ENCODE measurements around the gene NEUROD2. TPM values are rescaled to one million over a fixed set of nuclear protein-coding genes. Genes with fewer than 3 reads are reported as not detected.

Gene NEUROD2
- total and polyA plus RNA-seq, 2 of the 8 experiments (the other 6 are each of a cell fraction or from before 2014, with no cell fraction given): not detected

- Histone ChIP-seq H2BK5ac (ENCODE audit: low read depth, low read length) (no peak overlapping the region), H3K4ac (replicated peaks; ENCODE audit: insufficient read length, low read depth, low read length) (no peak overlapping the region), H2BK120ac (replicated peaks; ENCODE audit: low read depth, low read length) (no peak overlapping the region), H4K91ac (replicated peaks; ENCODE audit: insufficient read length, low read length) (no peak overlapping the region), H3K27me3 (replicated peaks in 1 of 4; ENCODE audit: control insufficient read depth in 3 of 4, extremely low read depth in 1 of 4, insufficient read depth in 3 of 4, low read length in 3 of 4) (peaks cover 27 to 78% (median 56%) of the 10 kb centered on the region in 4 experiments), H2BK20ac (ENCODE audit: low read length) (no peak overlapping the region), H2BK12ac (ENCODE audit: low read depth, low read length) (no peak overlapping the region), H3K56ac (replicated peaks; ENCODE audit: insufficient read length, low read depth, low read length) (no peak overlapping the region), H3K23ac (ENCODE audit: insufficient read length) (no peak overlapping the region), H3K9ac (replicated peaks in 1 of 4; ENCODE audit: extremely low read depth in 1 of 4, low read depth in 3 of 4, low read length in 3 of 4) (no peak overlapping the region), H3K23me2 (ENCODE audit: low read depth, low read length) (peaks cover 10% of the 10 kb centered on the region; the same call in 1 of the 2 replicates), H3K4me1 (replicated peaks in 1 of 4; ENCODE audit: control insufficient read depth in 3 of 4, insufficient read depth in 4 of 4, low read length in 3 of 4) (peaks cover 0 to 7% (median 4%) of the 10 kb centered on the region in 4 experiments; a peak in 5 of 7 replicates), H2AFZ (ENCODE audit: low read length) (no peak overlapping the region), H3K27ac (ENCODE audit: low read depth, low read length) (no peak overlapping the region), H3K9me3 (ENCODE audit: insufficient read depth in 2 of 2, low read depth in 1 of 2, low read length in 1 of 2) (no peaks in the 10 kb centered on the region), H2AK5ac (ENCODE audit: low read depth, low read length) (no peak overlapping the region), H3K4me2 (ENCODE audit: insufficient read depth in 1 of 2, low read depth in 2 of 2, low read length in 2 of 2) (no peak overlapping the region), H3K18ac (ENCODE audit: extremely low read depth, low read length) (no peak overlapping the region), H4K20me1 (replicated peaks in 1 of 2; ENCODE audit: control insufficient read depth in 1 of 2, insufficient read depth in 2 of 2, low read length in 2 of 2) (no peaks in the 10 kb centered on the region), H3K79me2 (ENCODE audit: control insufficient read depth in 1 of 2, insufficient read depth in 2 of 2, low read length in 2 of 2) (no peaks in the 10 kb centered on the region), H4K5ac (ENCODE audit: insufficient read length, low read depth, low read length) (no peak overlapping the region), H4K8ac (ENCODE audit: extremely low read depth, insufficient read depth, low read length) (no peak overlapping the region), H2BK15ac (ENCODE audit: low read length) (no peak overlapping the region), H3K79me1 (ENCODE audit: low read depth, low read length) (no peaks in the 10 kb centered on the region), H3K36me3 (ENCODE audit: control insufficient read depth in 2 of 4, insufficient read depth in 4 of 4, low read length in 3 of 4) (no peaks in the 10 kb centered on the region), H3K14ac (ENCODE audit: insufficient read length) (no peak overlapping the region), H3K4me3 (ENCODE audit: extremely low read depth in 1 of 4, insufficient read depth in 2 of 4, low read depth in 3 of 4, low read length in 4 of 4) (no peak overlapping the region)
- FAIRE-seq (no peak), DNase-seq (ENCODE audit: low read depth in 1 of 2, low spot score in 2 of 2) (no peak)
- ChIA-PET CTCF (ENCODE audit: partially characterized antibody) (interaction anchor here (0.7 to 49.2 kb wide), 11 partner anchors 8 to 425 kb away, joined by 3 to 1885 read pairs (median 4); partner anchors contain the start of genes ERBB2, PGAP3, PNMT and PPP1R1B), POLR2A (ENCODE audit: partially characterized antibody) (interaction anchor here (1.2 to 1.8 kb wide), 3 partner anchors 9 to 55 kb away, joined by 3 to 4 read pairs (median 3); no protein-coding TSS in a partner anchor)
- WGBS, 2 experiments (ENCODE audit: extremely low coverage in 1 of 2, insufficient coverage in 1 of 2, insufficient read length in 1 of 2, insufficient replicate concordance in 2 of 2, low coverage in 1 of 2, low lambda C conversion rate in 2 of 2, missing lambda C conversion rate in 1 of 2): 88% methylated on average over 3 of the region's 3 CpGs; no CpG with 5 or more reads in 1 of the 2 experiments
- TF ChIP-seq CTCF (IDR thresholded peaks at IDR 0.05; ENCODE audit: control extremely low read depth in 1 of 3, insufficient read depth in 1 of 3, low read depth in 1 of 3, low read length in 3 of 3) (no peak), RAD21 (IDR thresholded peaks at IDR 0.05 in 1 of 2, conservative IDR thresholded peaks at IDR 0.05 in 1 of 2; ENCODE audit: low read depth in 2 of 2, low read length in 2 of 2) (no peak), PHF8 (conservative IDR thresholded peaks at IDR 0.05; ENCODE audit: low read depth, low read length) (no peak), E2F6 (IDR thresholded peaks at IDR 0.05) (no peak), POLR2A (IDR thresholded peaks at IDR 0.05; ENCODE audit: control extremely low read depth in 1 of 2, low read depth in 2 of 2, low read length in 2 of 2) (no peak), CREB1 (IDR thresholded peaks at IDR 0.05) (no peak), KDM5A (IDR thresholded peaks at IDR 0.05; ENCODE audit: low read length) (no peak), EP300 (IDR thresholded peaks at IDR 0.05; ENCODE audit: borderline replicate concordance in 1 of 2, low read depth in 2 of 2, low read length in 2 of 2) (no peak), CBX8 (IDR thresholded peaks at IDR 0.05; ENCODE audit: borderline replicate concordance, low read depth, low read length) (no peak)
Measured at GRCh38 chr17:39614545-39615157, 6.9 kb upstream of the NEUROD2 start.
